Measurements from ENCODE around the gene EVX2.

Gene EVX2

GRCh38 chr2:176083796-176084261, at the start of gene EVX2:
Gene EVX2, minus strand, starts transcription at chr2:176083962. Its CDS starts 186 bp downstream, at chr2:176083776.
- no peak for DNase-seq

- no peak for DNase-seq
Measured at GRCh38 chr2:176133389-176133788, 49.6 kb upstream of the EVX2 start.

GRCh38 chr2:176132205-176133171, 48.7 kb upstream of the EVX2 start:
- peak; percentile 23 for DNase-seq

GRCh38 chr2:176131848-176132158, 48.0 kb upstream of the EVX2 start:
- no peak for DNase-seq

- DNase-seq: no peak
Measured at GRCh38 chr2:176130957-176131847, 47.4 kb upstream of the EVX2 start.

GRCh38 chr2:176130147-176130956, 46.6 kb upstream of the EVX2 start:
- no peak for DNase-seq

GRCh38 chr2:176129813-176130146, 46.0 kb upstream of the EVX2 start:
- no peak for DNase-seq

- DNase-seq: no peak
Measured at GRCh38 chr2:176128982-176129796, 45.4 kb upstream of the EVX2 start, which contains the start of gene HOXD8. Gene HOXD8, plus strand, starts transcription at chr2:176129705. Its CDS starts 662 bp downstream, at chr2:176130367.

GRCh38 chr2:176128172-176128981, 44.6 kb upstream of the EVX2 start:
- no peak for DNase-seq

GRCh38 chr2:176127774-176128072, 44.0 kb upstream of the EVX2 start:
- no peak for DNase-seq

GRCh38 chr2:176126929-176127773, 43.4 kb upstream of the EVX2 start:
- DNase-seq: peak; percentile 67

- no peak for DNase-seq
Measured at GRCh38 chr2:176125772-176126054, 42.0 kb upstream of the EVX2 start.

- DNase-seq: no peak
Measured at GRCh38 chr2:176124947-176125771, 41.4 kb upstream of the EVX2 start.

- no peak for DNase-seq
Measured at GRCh38 chr2:176124110-176124946, 40.6 kb upstream of the EVX2 start.

- DNase-seq: no peak
Measured at GRCh38 chr2:176123411-176124109, 39.8 kb upstream of the EVX2 start.

GRCh38 chr2:176122683-176123410, 39.1 kb upstream of the EVX2 start, which contains the start of gene HOXD9:
Gene HOXD9, plus strand, starts transcription at chr2:176122719. Its CDS starts 50 bp downstream, at chr2:176122769.
- no peak for DNase-seq

All from CD4-positive, alpha-beta T cell treated with Interleukin-10 for 1 hour (primary cell).